Fibroblast of lung (primary cell): Measurements from ENCODE around the gene ATXN1.

ENCODE experiments used
- CTCF ChIP-seq, 2 donors: IDR thresholded peaks in 1 of 2; conservative IDR thresholded peaks in 1 of 2; 1 replicate in 1 of 2; 2 replicates in 1 of 2; pipeline ENCODE4 v1.5.1; 2011 to 2012; ENCODE audit warnings: low read length in 2 of 2, control low read depth in 1 of 2, inconsistent platforms in 1 of 2, low read depth in 1 of 2, mild to moderate bottlenecking in 1 of 2
- EZH2 ChIP-seq: IDR thresholded peaks from 2 replicates; pipeline ENCODE4 v1.5.1; 2012; ENCODE audit warnings: low read length, control low read depth, mild to moderate bottlenecking; ENCODE audit errors: missing control alignments

- no peak for TF ChIP-seq EZH2
- TF ChIP-seq CTCF (conservative IDR thresholded peaks at IDR 0.05 in 1 of 2, IDR thresholded peaks at IDR 0.05 in 1 of 2; ENCODE audit: low read depth in 1 of 2, low read length in 2 of 2): no peak
Measured at GRCh38 chr6:16270178-16270794, 491.0 kb downstream of the ATXN1 start.
